B cell (primary cell): Measurements from ENCODE around the gene KMT2C.

Experiments
- CTCF ChIP-seq: fragments of 200-600 bp; IDR thresholded peaks from one replicate; pipeline ENCODE4 v1.8.0; 2022; ENCODE audit warnings: antibody characterized with exemption, mild to moderate bottlenecking
- EZH2 ChIP-seq: IDR thresholded peaks from 2 replicates; pipeline ENCODE4 v1.6.1; 2012; ENCODE audit warnings: borderline replicate concordance, low read depth, mild to moderate bottlenecking, moderate library complexity, low read length; ENCODE audit not compliant: insufficient read depth, poor library complexity, severe bottlenecking

GRCh38 chr7:152464312-152465118 is 28.7 kb upstream of the KMT2C start:
- no peak for TF ChIP-seq EZH2
- TF ChIP-seq CTCF: no peak
